Measurements from ENCODE around the gene ATP4A. TPM values are rescaled to one million over a fixed set of nuclear protein-coding genes. Genes with fewer than 3 reads are reported as not detected.

The ATP4A gene
- total RNA-seq, 1 donor from 2014 or later: not detected

DNA sequence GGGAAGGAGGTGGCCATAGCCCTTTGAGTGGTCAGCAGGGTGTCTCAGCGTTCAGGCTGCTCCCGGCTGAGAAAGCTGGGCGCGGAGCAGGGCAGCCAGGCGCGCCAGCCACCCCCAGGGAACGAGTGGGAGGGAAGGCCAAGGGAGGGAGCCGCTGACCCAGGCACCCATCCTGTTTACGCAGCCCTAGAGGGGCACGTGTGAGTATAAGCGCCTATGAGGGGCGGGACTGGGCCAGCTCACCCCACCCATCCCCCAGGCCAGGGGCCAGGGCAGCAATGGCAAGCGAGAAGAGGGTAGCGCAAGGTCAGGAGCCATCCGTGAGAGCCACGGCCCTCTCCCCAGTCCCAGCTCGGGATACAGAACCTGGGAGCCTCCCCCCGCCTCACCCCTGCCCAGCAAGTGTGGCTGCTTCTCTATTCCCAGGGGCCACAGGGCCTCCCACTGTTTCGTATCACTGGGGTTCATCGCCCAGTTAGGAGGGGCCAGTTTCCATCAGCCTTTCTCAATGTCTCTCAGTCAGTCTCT, 49.1 kb downstream of the ATP4A start:
- TF ChIP-seq, protein P1, sequence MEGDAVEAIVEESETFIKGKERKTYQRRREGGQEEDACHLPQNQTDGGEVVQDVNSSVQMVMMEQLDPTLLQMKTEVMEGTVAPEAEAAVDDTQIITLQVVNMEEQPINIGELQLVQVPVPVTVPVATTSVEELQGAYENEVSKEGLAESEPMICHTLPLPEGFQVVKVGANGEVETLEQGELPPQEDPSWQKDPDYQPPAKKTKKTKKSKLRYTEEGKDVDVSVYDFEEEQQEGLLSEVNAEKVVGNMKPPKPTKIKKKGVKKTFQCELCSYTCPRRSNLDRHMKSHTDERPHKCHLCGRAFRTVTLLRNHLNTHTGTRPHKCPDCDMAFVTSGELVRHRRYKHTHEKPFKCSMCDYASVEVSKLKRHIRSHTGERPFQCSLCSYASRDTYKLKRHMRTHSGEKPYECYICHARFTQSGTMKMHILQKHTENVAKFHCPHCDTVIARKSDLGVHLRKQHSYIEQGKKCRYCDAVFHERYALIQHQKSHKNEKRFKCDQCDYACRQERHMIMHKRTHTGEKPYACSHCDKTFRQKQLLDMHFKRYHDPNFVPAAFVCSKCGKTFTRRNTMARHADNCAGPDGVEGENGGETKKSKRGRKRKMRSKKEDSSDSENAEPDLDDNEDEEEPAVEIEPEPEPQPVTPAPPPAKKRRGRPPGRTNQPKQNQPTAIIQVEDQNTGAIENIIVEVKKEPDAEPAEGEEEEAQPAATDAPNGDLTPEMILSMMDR (IDR thresholded peaks at IDR 0.05): no peak
- H3K4me3 ChIP-seq: no peak overlapping the region
- H3K27me3 ChIP-seq: peaks cover 35% of the 10 kb centered on the region
- no peak overlapping the region for H3K27ac ChIP-seq
- no peaks in the 10 kb centered on the region for H3K36me3 ChIP-seq
- DNase-seq (no peak), ATAC-seq (peak; percentile 2)
- intact Hi-C loops (cut with DNase I): no loop called here
- H3K9me3 ChIP-seq: no peaks in the 10 kb centered on the region
- no peaks in the 10 kb centered on the region for H3K4me1 ChIP-seq

DNA sequence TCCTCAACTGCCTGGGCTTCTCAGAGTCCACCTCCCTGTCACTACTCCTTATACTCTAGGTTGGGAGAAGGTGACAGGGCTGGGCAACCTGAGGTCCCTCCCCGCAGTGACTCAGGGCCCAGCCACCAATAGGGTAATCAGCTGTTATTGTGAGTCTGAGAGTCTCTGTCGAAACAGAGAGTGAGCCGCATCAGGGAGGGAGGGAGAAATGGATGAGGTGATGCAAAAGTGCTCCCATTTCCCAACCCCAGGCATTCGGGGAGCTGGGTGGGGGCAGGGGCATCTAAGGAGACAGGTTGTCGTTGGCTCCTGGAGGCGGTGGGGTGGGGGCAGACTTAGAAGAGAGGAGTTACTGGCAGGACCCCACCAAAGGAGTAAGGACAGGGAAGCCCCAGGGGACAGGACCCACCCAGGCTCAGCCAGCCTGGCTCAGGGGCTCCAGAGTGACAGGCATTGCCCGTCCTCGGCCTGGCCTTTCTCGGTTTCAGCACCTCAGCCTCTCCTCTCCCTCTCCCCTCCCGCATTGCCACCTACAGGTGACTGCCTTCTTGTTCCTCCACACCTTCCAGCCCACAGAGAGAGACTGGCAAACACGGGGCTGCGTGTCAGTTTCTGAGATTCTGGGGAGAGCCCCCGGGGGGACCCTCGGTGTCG, 49.7 kb downstream of the ATP4A start, which contains the start of gene DMKN:
Gene DMKN (minus strand): TSS at position 22 of the 654 bp plus-strand sequence. CDS start 174 bp downstream, outside the sequence.
- Histone ChIP-seq H3K27me3 (peaks cover 29% of the 10 kb centered on the region), H3K4me1 (no peaks in the 10 kb centered on the region), H3K27ac (no peak within 1 kb of the TSS), H3K4me3 (no peak within 1 kb of the TSS), H3K9me3 (no peaks in the 10 kb centered on the region), H3K36me3 (no peaks in the 10 kb centered on the region)
- DNase-seq: no peak
- ATAC-seq: peak; percentile 6
- intact Hi-C loops (cut with DNase I): no loop called here
- TF ChIP-seq, protein P1 (IDR thresholded peaks at IDR 0.05): no peak

DNA sequence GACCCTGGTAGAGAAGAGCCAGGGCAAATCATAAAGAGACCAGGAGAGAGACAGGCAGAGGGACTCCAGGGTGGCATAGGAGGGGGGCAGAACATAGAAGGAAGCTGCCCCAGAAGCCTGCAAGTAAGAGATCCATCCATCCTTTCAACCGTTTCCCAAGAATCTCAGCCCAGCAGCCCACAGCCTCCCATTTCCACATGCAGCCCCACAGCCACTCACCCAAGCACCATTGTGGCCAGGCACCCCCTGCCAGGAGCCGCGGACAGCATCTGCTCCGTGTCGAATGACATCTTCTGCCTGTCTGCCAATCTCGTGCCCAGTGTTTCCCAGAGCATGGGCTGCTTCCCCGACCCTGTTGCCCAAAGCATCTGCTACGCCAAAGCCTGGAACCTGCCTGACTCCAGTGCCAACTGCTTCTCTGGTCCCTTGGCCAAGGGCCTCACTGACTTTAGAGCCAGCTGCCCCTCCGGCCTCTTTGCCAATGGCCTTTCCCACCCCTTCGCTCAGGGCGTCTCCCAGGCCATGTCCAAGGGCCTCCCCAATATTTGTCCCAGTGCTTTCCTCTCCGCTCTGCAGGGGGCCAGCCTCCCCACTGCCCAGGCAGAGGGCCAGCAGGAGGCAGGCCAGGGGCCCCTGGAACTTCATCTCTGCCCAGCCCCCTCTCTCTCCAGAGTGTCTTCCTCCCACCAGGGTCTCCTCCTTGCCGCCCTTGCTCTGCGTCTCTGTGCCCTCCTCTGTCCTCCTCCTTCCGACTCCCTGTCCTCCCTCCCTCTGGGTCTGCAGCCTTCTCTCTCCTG, 50.4 kb downstream of the ATP4A start:
- TF ChIP-seq, protein P1 (IDR thresholded peaks at IDR 0.05): no peak
- H3K27ac ChIP-seq: no peak overlapping the region
- intact Hi-C loops (cut with DNase I): no loop called here
- DNase-seq: no peak
- H3K36me3 ChIP-seq: no peaks in the 10 kb centered on the region
- H3K4me3 ChIP-seq: no peak overlapping the region
- no peaks in the 10 kb centered on the region for H3K4me1 ChIP-seq
- no peak for ATAC-seq
- peaks cover 29% of the 10 kb centered on the region for H3K27me3 ChIP-seq
- H3K9me3 ChIP-seq: no peaks in the 10 kb centered on the region

DNA sequence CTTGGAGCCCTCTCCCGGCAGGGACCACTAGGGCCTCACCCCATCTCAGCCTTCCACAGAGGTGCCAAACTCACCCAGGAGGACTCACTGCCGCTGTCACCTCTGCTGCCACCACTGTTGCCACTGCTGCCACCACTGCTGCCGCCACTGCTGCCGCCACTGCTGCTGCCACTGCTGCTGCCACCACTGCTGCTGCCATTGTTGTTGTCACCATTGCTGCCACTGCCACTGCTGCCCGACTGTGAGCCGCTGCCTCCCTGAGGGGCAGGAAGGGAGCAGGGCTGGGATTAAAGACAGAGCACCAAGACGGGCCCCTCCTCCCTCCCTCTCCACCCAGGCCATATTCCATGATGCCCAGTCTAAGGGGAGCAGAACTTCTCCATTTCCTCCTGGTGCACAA, 52.1 kb downstream of the ATP4A start:
- Histone ChIP-seq H3K27ac (no peak overlapping the region), H3K4me3 (no peak overlapping the region), H3K36me3 (no peaks in the 10 kb centered on the region), H3K4me1 (no peaks in the 10 kb centered on the region), H3K9me3 (no peaks in the 10 kb centered on the region), H3K27me3 (peaks cover 29% of the 10 kb centered on the region)
- ATAC-seq (no peak), DNase-seq (no peak)
- TF ChIP-seq, protein P1 (IDR thresholded peaks at IDR 0.05): no peak
- intact Hi-C loops (cut with DNase I): no loop called here

DNA sequence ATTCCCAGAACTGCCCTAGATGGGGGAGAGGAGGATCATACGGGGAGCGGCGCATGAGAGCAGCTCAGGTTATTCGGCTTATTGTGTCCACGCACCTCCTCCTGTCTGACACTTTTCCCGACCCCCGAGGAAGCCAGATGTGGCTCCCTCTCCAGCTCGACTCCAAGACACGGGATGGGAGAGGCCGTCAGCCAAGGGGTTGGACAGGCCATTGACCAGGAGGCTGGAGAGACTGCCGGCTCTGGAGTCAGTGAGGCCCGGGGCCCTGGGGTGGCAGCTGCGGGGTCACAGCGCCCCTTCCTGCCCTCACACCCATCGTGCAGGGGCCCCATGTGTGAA, 52.9 kb downstream of the ATP4A start:
- intact Hi-C loops (cut with DNase I): no loop called here
- Histone ChIP-seq H3K27ac (no peak overlapping the region), H3K4me1 (no peaks in the 10 kb centered on the region)

More for the DNA sequence above, 52.9 kb downstream of the ATP4A start:
- DNase-seq (no peak), ATAC-seq (peak; percentile 0)
- Histone ChIP-seq H3K27me3 (peaks cover 29% of the 10 kb centered on the region), H3K4me3 (peak overlapping the region; percentile 50), H3K9me3 (no peaks in the 10 kb centered on the region), H3K36me3 (no peaks in the 10 kb centered on the region)
- TF ChIP-seq, protein P1 (IDR thresholded peaks at IDR 0.05): peak; percentile 4
